Vagina (tissue), 2 donors: ENCODE data around the gene TRABD2A.

ENCODE experiments used
- CTCF ChIP-seq, 3 experiments: fragments of 450-650 bp in 2 of 3; fragments of 200-600 bp in 1 of 3; sonication (generic) in 1 of 3; IDR thresholded peaks; one replicate each; pipeline ENCODE4 v1.5.1; 2017 to 2019; ENCODE audit warnings: antibody characterized with exemption in 3 of 3, mild to moderate bottlenecking in 2 of 3, moderate library complexity in 2 of 3
- POLR2A ChIP-seq, 2 donors: fragments of 450-650 bp; IDR thresholded peaks; one replicate each; pipeline ENCODE4 v1.6.1; 2017; ENCODE audit warnings: antibody characterized with exemption in 2 of 2, mild to moderate bottlenecking in 2 of 2, moderate library complexity in 2 of 2
- POLR2AphosphoS5 ChIP-seq, 2 donors: sonication (generic); formaldehyde crosslinking; IDR thresholded peaks; one replicate each; pipeline ENCODE4 v1.9.0; 2017; ENCODE audit warnings: antibody characterized with exemption in 2 of 2, mild to moderate bottlenecking in 2 of 2, low read depth in 1 of 2; ENCODE audit not compliant: insufficient read depth in 1 of 2

GRCh38 chr2:84786601-84787000, 94.3 kb downstream of the TRABD2A start:
- TF ChIP-seq CTCF (IDR thresholded peaks at IDR 0.05) (no peak), POLR2AphosphoS5 (IDR thresholded peaks at IDR 0.05; ENCODE audit: insufficient read depth in 1 of 2, low read depth in 1 of 2) (no peak), POLR2A (IDR thresholded peaks at IDR 0.05) (no peak)
